H1 (cell line): ENCODE data around the gene NELFA. TPM values are rescaled to one million over a fixed set of nuclear protein-coding genes. Genes with fewer than 3 reads are reported as not detected.

Experiments
- CTCF ChIA-PET: fragments of 300-600 bp; sonication (Branson Sonifier 250); formaldehyde crosslinking; loops from one replicate; lab custom pipeline; 2021; ENCODE audit not compliant: partially characterized antibody; lab: Charles Lee
- POLR2A ChIA-PET: fragments of 300-600 bp; sonication (Branson Sonifier 250); formaldehyde crosslinking; loops from one replicate; lab custom pipeline; 2021; ENCODE audit warnings: inconsistent platforms; ENCODE audit not compliant: partially characterized antibody; lab: Charles Lee
- DNase-seq, 2 experiments: peaks; one replicate each; pipeline versions ENCODE4 v3.0.0 to v3.0.0-alpha.2; 2010 to 2022; ENCODE audit warnings: low spot score in 2 of 2, low read depth in 1 of 2, mixed read lengths in 1 of 2
- FAIRE-seq: peaks from 2 replicates; lab custom pipeline; 2011; peaks lifted over from hg19 to GRCh38; lab: Jason Lieb, UNC
- H2AFZ ChIP-seq: 2 replicates; pipeline ENCODE4 v1.8.1; 2012; ENCODE audit warnings: low read length, inconsistent platforms
- H2AK5ac ChIP-seq: 2 replicates; pipeline ENCODE4 v1.6.1; 2013; ENCODE audit warnings: low read depth, low read length
- H2BK120ac ChIP-seq: replicated peaks from 2 replicates; pipeline ENCODE3; 2013; ENCODE audit warnings: low read depth, low read length, inconsistent platforms
- H2BK12ac ChIP-seq: 2 replicates; pipeline ENCODE4 v1.6.1; 2013; ENCODE audit warnings: low read depth, low read length
- H2BK15ac ChIP-seq: 2 replicates; pipeline ENCODE4 v1.6.1; 2013; ENCODE audit warnings: low read length
- H2BK20ac ChIP-seq: 2 replicates; pipeline ENCODE4 v1.6.1; 2013; ENCODE audit warnings: low read length
- H2BK5ac ChIP-seq: 2 replicates; pipeline ENCODE4 v1.6.1; 2013; ENCODE audit warnings: low read depth, low read length
- H3K14ac ChIP-seq: 2 replicates; pipeline ENCODE4 v1.6.1; 2013; ENCODE audit warnings: inconsistent platforms; ENCODE audit not compliant: insufficient read length
- H3K18ac ChIP-seq: 2 replicates; pipeline ENCODE4 v1.6.1; 2013; ENCODE audit warnings: low read length; ENCODE audit errors: extremely low read depth
- H3K23ac ChIP-seq: 2 replicates; pipeline ENCODE4 v1.6.1; 2013; ENCODE audit warnings: inconsistent platforms; ENCODE audit not compliant: insufficient read length
- H3K23me2 ChIP-seq: 2 replicates; pipeline ENCODE4 v1.6.1; 2013; ENCODE audit warnings: low read depth, low read length
- H3K27ac ChIP-seq: 2 replicates; pipeline ENCODE4 v1.6.1; 2011; ENCODE audit warnings: low read depth, low read length, inconsistent platforms
- H3K27me3 ChIP-seq, 4 experiments: replicated peaks in 1 of 4; 1 replicate in 1 of 4; 2 replicates in 3 of 4; pipeline versions ENCODE4 v1.6.1 to v1.8.1; 2011 to 2013; ENCODE audit warnings: low read length in 3 of 4, mild to moderate bottlenecking in 3 of 4, inconsistent platforms in 2 of 4, mixed read lengths in 2 of 4, moderate library complexity in 1 of 4; ENCODE audit not compliant: control insufficient read depth in 3 of 4, insufficient read depth in 3 of 4; ENCODE audit errors: extremely low read depth in 1 of 4
- H3K36me3 ChIP-seq, 4 experiments: 2 replicates each; pipeline versions ENCODE4 v1.6.1 to v1.8.1; 2011 to 2013; ENCODE audit warnings: mild to moderate bottlenecking in 4 of 4, low read length in 3 of 4, moderate library complexity in 2 of 4, control low read depth in 1 of 4, inconsistent platforms in 1 of 4; ENCODE audit not compliant: insufficient read depth in 4 of 4, control insufficient read depth in 2 of 4
- H3K4ac ChIP-seq: replicated peaks from 2 replicates; pipeline ENCODE3; 2013; ENCODE audit warnings: low read length, low read depth, mixed read lengths, inconsistent platforms; ENCODE audit not compliant: insufficient read length
- H3K4me1 ChIP-seq, 4 experiments: replicated peaks in 1 of 4; 1 replicate in 1 of 4; 2 replicates in 3 of 4; pipeline versions ENCODE4 v1.6.1 to v1.8.1; 2011 to 2013; ENCODE audit warnings: low read length in 3 of 4, inconsistent platforms in 2 of 4, mixed read lengths in 1 of 4; ENCODE audit not compliant: insufficient read depth in 4 of 4, control insufficient read depth in 3 of 4
- H3K4me2 ChIP-seq, 2 experiments: 2 replicates each; pipeline versions ENCODE4 v1.6.1 to v1.8.1; 2011 to 2013; ENCODE audit warnings: low read depth in 2 of 2, low read length in 2 of 2, control low read depth in 1 of 2, inconsistent platforms in 1 of 2, mild to moderate bottlenecking in 1 of 2; ENCODE audit not compliant: insufficient read depth in 1 of 2
- H3K4me3 ChIP-seq, 4 experiments: fragments of 200-600, 300-600 bp in 1 of 4; sonication (generic), shearing (Covaris generic), sonication (Bioruptor Twin) in 1 of 4; 2 replicates each; pipeline versions ENCODE4 v1.5.1 to v1.8.1; 2011 to 2016; ENCODE audit warnings: low read length in 4 of 4, low read depth in 3 of 4, control low read depth in 2 of 4, inconsistent platforms in 2 of 4, mild to moderate bottlenecking in 2 of 4, mixed read lengths in 1 of 4, moderate library complexity in 1 of 4; ENCODE audit not compliant: insufficient read depth in 2 of 4; ENCODE audit errors: extremely low read depth in 1 of 4
- H3K56ac ChIP-seq: replicated peaks from 2 replicates; pipeline ENCODE3; 2013; ENCODE audit warnings: low read depth, mild to moderate bottlenecking, mixed read lengths, low read length, inconsistent platforms; ENCODE audit not compliant: insufficient read length
- H3K79me1 ChIP-seq: 2 replicates; pipeline ENCODE4 v1.6.1; 2013; ENCODE audit warnings: low read depth, low read length, control low read depth
- H3K79me2 ChIP-seq, 2 experiments: 2 replicates each; pipeline versions ENCODE4 v1.6.1 to v1.8.1; 2012 to 2013; ENCODE audit warnings: low read length in 2 of 2, mild to moderate bottlenecking in 2 of 2, inconsistent platforms in 1 of 2; ENCODE audit not compliant: insufficient read depth in 2 of 2, control insufficient read depth in 1 of 2
- H3K9ac ChIP-seq, 4 experiments: replicated peaks in 1 of 4; 1 replicate in 1 of 4; 2 replicates in 3 of 4; pipeline versions ENCODE4 v1.6.1 to v1.8.1; 2011 to 2013; ENCODE audit warnings: low read depth in 3 of 4, low read length in 3 of 4, control low read depth in 2 of 4, mild to moderate bottlenecking in 2 of 4, moderate library complexity in 2 of 4, inconsistent platforms in 1 of 4; ENCODE audit errors: extremely low read depth in 1 of 4
- H3K9me3 ChIP-seq, 2 experiments: 2 replicates each; pipeline versions ENCODE4 v1.6.1 to v1.8.1; 2012 to 2013; ENCODE audit warnings: mild to moderate bottlenecking in 2 of 2, moderate library complexity in 2 of 2, control low read depth in 1 of 2, inconsistent platforms in 1 of 2, low read depth in 1 of 2, low read length in 1 of 2, mixed read lengths in 1 of 2; ENCODE audit not compliant: insufficient read depth in 2 of 2
- H4K20me1 ChIP-seq, 2 experiments: replicated peaks in 1 of 2; 2 replicates each; pipeline versions ENCODE3 to v1.8.1; 2011 to 2013; ENCODE audit warnings: inconsistent platforms in 2 of 2, low read length in 2 of 2, mild to moderate bottlenecking in 1 of 2; ENCODE audit not compliant: insufficient read depth in 2 of 2, control insufficient read depth in 1 of 2
- H4K5ac ChIP-seq: 2 replicates; pipeline ENCODE4 v1.6.1; 2013; ENCODE audit warnings: low read length, low read depth, mixed read lengths, inconsistent platforms; ENCODE audit not compliant: insufficient read length
- H4K8ac ChIP-seq: 2 replicates; pipeline ENCODE4 v1.8.0; 2013; ENCODE audit warnings: mild to moderate bottlenecking, moderate library complexity, low read length, inconsistent platforms; ENCODE audit not compliant: insufficient read depth; ENCODE audit errors: extremely low read depth
- H4K91ac ChIP-seq: replicated peaks from 2 replicates; pipeline ENCODE3; 2013; ENCODE audit warnings: low read length, mixed read lengths, inconsistent platforms; ENCODE audit not compliant: insufficient read length
- ATF3 ChIP-seq: IDR thresholded peaks from 2 replicates; pipeline ENCODE4 v1.6.1; 2011; ENCODE audit warnings: low read depth, mild to moderate bottlenecking, low read length; ENCODE audit not compliant: insufficient read depth
- BCL11A ChIP-seq, 2 experiments: IDR thresholded peaks; one replicate each; pipeline ENCODE4 v1.6.1; 2011; ENCODE audit warnings: low read depth in 2 of 2, low read length in 2 of 2, mild to moderate bottlenecking in 2 of 2
- BRCA1 ChIP-seq: IDR thresholded peaks from 2 replicates; pipeline ENCODE4 v1.6.1; 2012; ENCODE audit warnings: low read depth, low read length, improper control_type of control experiment
- CHD2 ChIP-seq: IDR thresholded peaks from 2 replicates; pipeline ENCODE4 v1.6.1; 2012; ENCODE audit warnings: low read length, improper control_type of control experiment
- POLR2A ChIP-seq, 2 experiments: IDR thresholded peaks; 1 replicate in 1 of 2; 2 replicates in 1 of 2; pipeline ENCODE4 v1.6.1; 2011; ENCODE audit warnings: low read depth in 2 of 2, low read length in 2 of 2, mild to moderate bottlenecking in 2 of 2; ENCODE audit errors: control extremely low read depth in 1 of 2
- RFX5 ChIP-seq: IDR thresholded peaks from 2 replicates; pipeline ENCODE4 v1.6.1; 2011; ENCODE audit warnings: low read depth, low read length, improper control_type of control experiment, borderline replicate concordance
- SP2 ChIP-seq: IDR thresholded peaks from 2 replicates; pipeline ENCODE4 v1.6.1; 2012; ENCODE audit warnings: mild to moderate bottlenecking, low read length, inconsistent platforms
- SRF ChIP-seq: IDR thresholded peaks from 2 replicates; pipeline ENCODE4 v1.6.1; 2011; ENCODE audit warnings: mild to moderate bottlenecking, low read depth, low read length, moderate library complexity
- TAF7 ChIP-seq: optimal IDR thresholded peaks from 2 replicates; pipeline ENCODE3; 2011; ENCODE audit warnings: low read depth, mild to moderate bottlenecking, inconsistent platforms, low read length, moderate library complexity, borderline replicate concordance
- TEAD4 ChIP-seq: IDR thresholded peaks from 2 replicates; pipeline ENCODE4 v1.6.1; 2012; ENCODE audit warnings: low read depth, low read length, inconsistent platforms, mixed read lengths
- WGBS, 2 experiments: shearing (Covaris generic) in 1 of 2; methylation state at CpG; one replicate each; pipeline versions ENCODE4 v1.1.6 to v1.1.7; 2013 to 2015; ENCODE audit warnings: low lambda C conversion rate in 2 of 2, mixed read lengths in 2 of 2, inconsistent platforms in 1 of 2, low coverage in 1 of 2, missing lambda C conversion rate in 1 of 2; ENCODE audit not compliant: insufficient replicate concordance in 2 of 2, insufficient coverage in 1 of 2, insufficient read length in 1 of 2; ENCODE audit errors: extremely low coverage in 1 of 2, missing lambda C conversion rate in 1 of 2; 5-methylcytosine and 5-hydroxymethylcytosine counted together
- polyA plus RNA-seq, 7 experiments: library from polyadenylated mRNA; depleted of rRNA in 3 of 7; stranded (reverse) in 5 of 7; unstranded in 2 of 7; fragments of >200 nt in 5 of 7; fragments of 200-250 nt in 2 of 7; gene quantifications; 1 replicate in 5 of 7; 2 replicates in 1 of 7; 4 replicates in 1 of 7; pipeline versions ENCODE4 v1.2.1 to v1.2.3, GENCODE V29; 2011 to 2013; ENCODE audit warnings: missing spikeins in 2 of 7, mixed read lengths in 2 of 7
- total RNA-seq: library from RNA; stranded (reverse); fragmentation: NEBNext Ultra II Directional; extraction: Animal tissue kit (Norgen Biotek cat#: 25700); gene quantifications from 2 replicates; pipeline ENCODE4 v1.2.1, GENCODE V29; 2021

NELFA gene
- total and polyA plus RNA-seq, 2 of the 8 experiments (the other 6 are each of a cell fraction or from before 2014, with no cell fraction given): 41.8 to 57.5 TPM

GRCh38 chr4:2047781-2048581, 39.2 kb upstream of the NELFA start:
- Histone ChIP-seq H4K8ac (no peak overlapping the region), H3K18ac (no peak overlapping the region), H2AFZ (no peak overlapping the region), H2AK5ac (no peak overlapping the region), H4K91ac (no peak overlapping the region), H2BK12ac (no peak overlapping the region), H4K5ac (no peak overlapping the region), H3K27me3 (peaks cover 2 to 16% (median 13%) of the 10 kb centered on the region in 4 experiments), H3K4ac (no peak overlapping the region), H3K79me2 (no peaks in the 10 kb centered on the region), H3K9ac (no peak overlapping the region), H2BK5ac (no peak overlapping the region), H3K9me3 (peaks cover 0 to 8% of the 10 kb centered on the region in 2 experiments; a peak in 1 of 4 replicates), H3K4me3 (no peak overlapping the region), H3K56ac (no peak overlapping the region), H2BK20ac (no peak overlapping the region), H3K23me2 (no peaks in the 10 kb centered on the region; the same call in 1 of the 2 replicates), H2BK120ac (no peak overlapping the region), H3K14ac (no peak overlapping the region), H3K79me1 (no peaks in the 10 kb centered on the region), H4K20me1 (peaks cover 0 to 8% of the 10 kb centered on the region in 2 experiments), H3K4me2 (no peak overlapping the region), H3K36me3 (no peaks in the 10 kb centered on the region), H3K23ac (no peak overlapping the region), H3K4me1 (peaks cover 0 to 6% (median 4%) of the 10 kb centered on the region in 4 experiments; a peak in 5 of 7 replicates), H3K27ac (no peak overlapping the region), H2BK15ac (no peak overlapping the region)
- peak in 1 of 2 experiments; percentile 35 for DNase-seq
- POLR2A ChIA-PET: interaction anchor here (1.0 to 1.4 kb wide), 3 partner anchors 12 to 38 kb away, joined by 3 read pairs; partner anchors contain the start of gene NAT8L
- 92% methylated on average over 25 of the region's 25 CpGs; no CpG with 5 or more reads in 1 of the 2 experiments for WGBS, 2 experiments
- no peak for FAIRE-seq
- CTCF ChIA-PET: interaction anchor here (0.7 kb wide), 1 partner anchor 9 kb away, joined by 3 read pairs; no protein-coding TSS in a partner anchor
- TF ChIP-seq TEAD4: no peak
- no peak for TF ChIP-seq TAF7
- TF ChIP-seq ATF3: no peak
- no peak for TF ChIP-seq CHD2
- TF ChIP-seq SP2: no peak
- TF ChIP-seq BRCA1: no peak
- TF ChIP-seq SRF: no peak
- TF ChIP-seq BCL11A (IDR thresholded peaks at IDR 0.05; ENCODE audit: low read depth in 2 of 2, low read length in 2 of 2): no peak
- no peak for TF ChIP-seq POLR2A (IDR thresholded peaks at IDR 0.05; ENCODE audit: control extremely low read depth in 1 of 2, low read depth in 2 of 2, low read length in 2 of 2)
- TF ChIP-seq RFX5: no peak
